Esophagus (tissue), 2 donors: Measurements from ENCODE around the gene CTSO. TPM values are rescaled to one million over a fixed set of nuclear protein-coding genes. Genes with fewer than 3 reads are reported as not detected.

Experiments used
- H3K27ac ChIP-seq, 2 donors: one replicate each; pipeline ENCODE4 v1.5.1; 2013; ENCODE audit warnings: low read depth in 2 of 2, mild to moderate bottlenecking in 2 of 2, inconsistent platforms in 1 of 2, low read length in 1 of 2, moderate library complexity in 1 of 2
- H3K27me3 ChIP-seq, 2 donors: one replicate each; pipeline ENCODE4 v1.6.1; 2013; ENCODE audit warnings: low read length in 2 of 2, control low read depth in 1 of 2, mild to moderate bottlenecking in 1 of 2; ENCODE audit not compliant: insufficient read depth in 2 of 2, control insufficient read depth in 1 of 2
- H3K36me3 ChIP-seq, 2 donors: one replicate each; pipeline ENCODE4 v1.6.1; 2013; ENCODE audit warnings: low read length in 1 of 2; ENCODE audit not compliant: control insufficient read depth in 2 of 2, insufficient read depth in 2 of 2
- H3K4me1 ChIP-seq, 2 donors: one replicate each; pipeline ENCODE4 v1.6.1; 2013; ENCODE audit warnings: low read length in 1 of 2; ENCODE audit not compliant: control insufficient read depth in 2 of 2, insufficient read depth in 2 of 2
- H3K4me3 ChIP-seq, 2 donors: one replicate each; pipeline ENCODE4 v1.5.1; 2013; ENCODE audit warnings: low read length in 2 of 2, mild to moderate bottlenecking in 2 of 2, low read depth in 1 of 2, moderate library complexity in 1 of 2
- H3K9me3 ChIP-seq, 2 donors: one replicate each; pipeline ENCODE4 v1.6.1; 2013; ENCODE audit warnings: mild to moderate bottlenecking in 2 of 2, low read depth in 1 of 2, low read length in 1 of 2, moderate library complexity in 1 of 2; ENCODE audit not compliant: control insufficient read depth in 2 of 2, insufficient read depth in 1 of 2
- WGBS, 2 donors: extraction: QIAGEN DNeasy Blood & Tissue Kit; methylation state at CpG; one replicate each; pipeline ENCODE4 v1.1.7; 2013; 5-methylcytosine and 5-hydroxymethylcytosine counted together
- polyA plus RNA-seq, 2 donors: library from polyadenylated mRNA; stranded (reverse); fragments of 200-250 nt; gene quantifications; one replicate each; pipeline ENCODE4 v1.2.3, GENCODE V29; 2013
- donor health status: healthy with polysubstance abuse.
- donor health status: Bipolar disorder and iron deficiency.

CTSO gene
- polyA plus RNA-seq, 2 donors = 0.96 to 2.6 TPM

DNA sequence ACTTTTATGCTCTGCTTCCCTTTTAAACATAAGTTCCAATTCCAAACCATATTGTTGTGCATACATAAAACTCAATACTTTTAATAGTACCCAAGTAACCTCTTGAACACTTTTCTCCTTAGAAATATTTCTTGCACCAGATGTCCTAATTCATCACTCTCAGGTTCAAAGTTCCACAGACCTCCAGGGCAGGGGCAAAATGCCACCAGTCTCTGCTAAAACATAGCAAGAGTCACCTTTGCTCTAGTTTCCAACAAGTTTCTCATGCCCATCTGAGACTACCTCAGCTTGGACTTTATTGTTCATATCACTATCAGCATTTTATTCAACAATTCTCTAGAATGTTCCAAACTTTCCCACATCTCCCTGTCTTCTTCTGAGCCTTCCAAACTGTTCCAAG, 73.9 kb downstream of the CTSO start:
- H3K4me1 ChIP-seq = no peaks in the 10 kb centered on the region

GRCh38 chr4:155878611-155879010, 75.1 kb downstream of the CTSO start:
- H3K4me1 ChIP-seq = no peaks in the 10 kb centered on the region
- no peak overlapping the region for H3K27ac ChIP-seq
- no peaks in the 10 kb centered on the region for H3K9me3 ChIP-seq
- 30 to 36% methylated on average over 2 of the region's 2 CpGs for WGBS, 2 donors
- H3K27me3 ChIP-seq = no peaks in the 10 kb centered on the region
- no peak overlapping the region for H3K4me3 ChIP-seq
- no peaks in the 10 kb centered on the region for H3K36me3 ChIP-seq

More for the DNA sequence above, 73.9 kb downstream of the CTSO start:
- H3K27me3 ChIP-seq = no peaks in the 10 kb centered on the region
- no peak overlapping the region for H3K4me3 ChIP-seq
- H3K9me3 ChIP-seq = no peaks in the 10 kb centered on the region
- no peaks in the 10 kb centered on the region for H3K36me3 ChIP-seq
- no peak overlapping the region for H3K27ac ChIP-seq

DNA sequence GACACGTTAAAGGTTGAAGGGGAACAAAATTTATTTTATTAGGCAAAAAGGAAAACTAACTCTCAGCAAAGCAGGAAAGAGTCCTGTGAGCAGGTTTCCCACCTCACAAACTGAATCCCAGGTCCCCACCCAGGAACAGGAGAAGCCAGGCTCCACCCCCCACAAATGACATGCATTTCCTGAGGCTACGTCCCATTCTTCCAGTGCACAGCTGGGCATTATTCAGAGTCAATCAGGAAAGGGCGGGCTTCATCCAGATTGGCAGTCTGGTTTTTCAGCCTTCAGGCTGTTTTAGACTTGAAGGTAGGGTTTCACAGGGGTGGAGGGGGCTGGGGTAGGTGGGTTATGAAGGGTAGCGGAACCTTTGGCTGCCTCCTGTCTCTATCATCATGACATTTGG, 75.7 kb downstream of the CTSO start:
- no peak overlapping the region for H3K27ac ChIP-seq
- no peaks in the 10 kb centered on the region for H3K36me3 ChIP-seq
- no peaks in the 10 kb centered on the region for H3K9me3 ChIP-seq
- no peaks in the 10 kb centered on the region for H3K4me1 ChIP-seq
- 83 to 88% methylated on average over 4 of the region's 4 CpGs for WGBS, 2 donors
- H3K27me3 ChIP-seq = no peaks in the 10 kb centered on the region
- no peak overlapping the region for H3K4me3 ChIP-seq

DNA sequence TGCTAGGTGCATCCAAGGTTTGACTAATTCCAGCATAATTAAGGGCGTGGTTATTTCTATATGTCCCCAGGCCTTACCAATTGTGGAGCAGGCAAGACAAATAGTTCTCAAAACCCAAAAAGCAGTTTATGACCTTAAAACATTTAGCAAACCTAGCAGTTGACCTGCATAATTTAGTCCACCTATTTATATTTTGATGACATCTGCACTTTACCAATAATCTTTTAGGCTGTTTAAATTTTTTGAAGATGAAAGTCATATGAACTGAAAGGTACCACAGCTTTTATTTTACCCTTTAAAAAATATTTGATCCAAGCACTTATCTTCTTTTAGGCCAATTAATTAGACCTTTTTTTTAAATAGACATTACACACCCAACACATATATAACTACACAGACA, 77.8 kb downstream of the CTSO start:
- Histone ChIP-seq H3K4me1 (no peaks in the 10 kb centered on the region), H3K9me3 (no peaks in the 10 kb centered on the region), H3K4me3 (no peak overlapping the region), H3K36me3 (no peaks in the 10 kb centered on the region), H3K27ac (no peak overlapping the region), H3K27me3 (no peaks in the 10 kb centered on the region)
- 78 to 79% methylated on average over 1 of the region's 1 CpG for WGBS, 2 donors

Other genes starting within 250 kb of the CTSO start
- gene GUCY1B1, start 194.8 kb downstream of the CTSO start, polyA plus RNA-seq = 1 to 10 TPM; 1.7 to 1.8 TPM
- gene ASIC5, start 87.6 kb downstream of the CTSO start, polyA plus RNA-seq = not detected
- under 1 TPM; 0.14 to 0.29 TPM for gene TDO2, start 50.2 kb downstream of the CTSO start, polyA plus RNA-seq